ENCODE results near the gene GNAT1. TPM values are rescaled to one million over a fixed set of nuclear protein-coding genes. Genes with fewer than 3 reads are reported as not detected.

Gene GNAT1
- total and polyA plus RNA-seq, 2 of the 13 experiments (the other 11 are each of a cell fraction or from before 2014, with no cell fraction given): 0.15 TPM; not detected in 1

DNA sequence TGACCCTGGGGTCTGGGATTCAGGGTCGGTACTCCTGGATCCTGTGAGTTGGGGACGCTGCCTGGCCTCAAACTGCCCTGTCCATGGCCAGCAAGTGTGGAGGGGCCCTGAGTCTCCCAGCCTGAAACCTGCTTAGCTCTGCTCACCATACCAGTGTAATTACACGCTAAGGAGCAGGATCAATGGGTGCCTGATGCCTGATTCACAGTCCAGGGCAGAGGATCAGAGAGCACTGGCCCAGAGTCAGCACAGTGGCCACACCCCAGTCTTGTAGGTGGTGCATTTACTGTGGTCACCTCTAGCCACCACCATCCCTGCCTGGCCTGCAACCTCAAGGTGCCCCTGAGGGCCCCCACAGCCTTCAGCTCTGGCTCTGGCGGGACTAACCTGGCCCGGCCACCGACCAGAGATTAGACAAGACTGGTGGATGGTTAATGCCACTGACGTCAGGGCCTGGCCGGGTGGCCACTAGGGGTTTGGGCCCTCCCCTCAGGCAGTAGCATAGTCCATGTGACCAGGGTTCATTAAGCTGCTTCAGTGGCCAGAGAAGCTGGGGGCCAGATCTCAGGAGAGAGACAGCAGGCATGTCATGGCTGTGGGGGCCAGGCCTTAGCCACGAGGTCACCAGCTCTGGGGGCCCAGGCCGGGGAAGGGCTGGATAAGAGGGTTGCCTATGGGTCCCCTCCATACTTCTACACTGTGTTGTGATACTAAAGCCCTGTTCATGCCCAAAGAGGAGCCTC lies 10.3 kb downstream of the GNAT1 start (continued):
- TF ChIP-seq, protein P1, sequence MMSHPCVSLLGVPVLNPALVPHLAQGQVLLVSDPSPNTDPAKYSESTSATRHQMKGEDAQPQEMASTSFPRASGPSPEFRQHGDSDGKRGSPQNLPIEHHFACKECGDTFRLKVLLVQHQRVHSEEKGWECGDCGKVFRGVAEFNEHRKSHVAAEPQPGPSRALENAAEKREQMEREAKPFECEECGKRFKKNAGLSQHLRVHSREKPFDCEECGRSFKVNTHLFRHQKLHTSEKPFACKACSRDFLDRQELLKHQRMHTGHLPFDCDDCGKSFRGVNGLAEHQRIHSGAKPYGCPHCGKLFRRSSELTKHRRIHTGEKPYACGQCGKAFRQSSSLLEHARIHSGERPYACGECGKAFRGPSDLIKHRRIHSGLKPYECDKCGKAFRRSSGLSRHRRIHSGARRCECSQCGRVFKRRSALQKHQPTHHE (CRISPR knock-in tag; IDR thresholded peaks at IDR 0.05; ENCODE audit: borderline replicate concordance): no peak
- TF ChIP-seq, protein P2, sequence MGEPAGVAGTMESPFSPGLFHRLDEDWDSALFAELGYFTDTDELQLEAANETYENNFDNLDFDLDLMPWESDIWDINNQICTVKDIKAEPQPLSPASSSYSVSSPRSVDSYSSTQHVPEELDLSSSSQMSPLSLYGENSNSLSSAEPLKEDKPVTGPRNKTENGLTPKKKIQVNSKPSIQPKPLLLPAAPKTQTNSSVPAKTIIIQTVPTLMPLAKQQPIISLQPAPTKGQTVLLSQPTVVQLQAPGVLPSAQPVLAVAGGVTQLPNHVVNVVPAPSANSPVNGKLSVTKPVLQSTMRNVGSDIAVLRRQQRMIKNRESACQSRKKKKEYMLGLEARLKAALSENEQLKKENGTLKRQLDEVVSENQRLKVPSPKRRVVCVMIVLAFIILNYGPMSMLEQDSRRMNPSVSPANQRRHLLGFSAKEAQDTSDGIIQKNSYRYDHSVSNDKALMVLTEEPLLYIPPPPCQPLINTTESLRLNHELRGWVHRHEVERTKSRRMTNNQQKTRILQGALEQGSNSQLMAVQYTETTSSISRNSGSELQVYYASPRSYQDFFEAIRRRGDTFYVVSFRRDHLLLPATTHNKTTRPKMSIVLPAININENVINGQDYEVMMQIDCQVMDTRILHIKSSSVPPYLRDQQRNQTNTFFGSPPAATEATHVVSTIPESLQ (CRISPR knock-in tag; conservative IDR thresholded peaks at IDR 0.05): no peak
- TF ChIP-seq NFIC (IDR thresholded peaks at IDR 0.05; ENCODE audit: low read length) (no peak), SMAD9 (CRISPR knock-in tag; IDR thresholded peaks at IDR 0.05) (no peak), ZFP37 (CRISPR knock-in tag; IDR thresholded peaks at IDR 0.05; ENCODE audit: borderline replicate concordance) (peak; percentile 84), ZKSCAN1 (IDR thresholded peaks at IDR 0.05; ENCODE audit: low read length) (no peak), TSC22D2 (CRISPR knock-in tag; IDR thresholded peaks at IDR 0.05; ENCODE audit: borderline replicate concordance) (no peak), ZNF256 (CRISPR knock-in tag; conservative IDR thresholded peaks at IDR 0.05) (no peak)
- TF ChIP-seq, protein P3, sequence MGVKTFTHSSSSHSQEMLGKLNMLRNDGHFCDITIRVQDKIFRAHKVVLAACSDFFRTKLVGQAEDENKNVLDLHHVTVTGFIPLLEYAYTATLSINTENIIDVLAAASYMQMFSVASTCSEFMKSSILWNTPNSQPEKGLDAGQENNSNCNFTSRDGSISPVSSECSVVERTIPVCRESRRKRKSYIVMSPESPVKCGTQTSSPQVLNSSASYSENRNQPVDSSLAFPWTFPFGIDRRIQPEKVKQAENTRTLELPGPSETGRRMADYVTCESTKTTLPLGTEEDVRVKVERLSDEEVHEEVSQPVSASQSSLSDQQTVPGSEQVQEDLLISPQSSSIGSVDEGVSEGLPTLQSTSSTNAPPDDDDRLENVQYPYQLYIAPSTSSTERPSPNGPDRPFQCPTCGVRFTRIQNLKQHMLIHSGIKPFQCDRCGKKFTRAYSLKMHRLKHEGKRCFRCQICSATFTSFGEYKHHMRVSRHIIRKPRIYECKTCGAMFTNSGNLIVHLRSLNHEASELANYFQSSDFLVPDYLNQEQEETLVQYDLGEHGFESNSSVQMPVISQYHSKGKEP (CRISPR knock-in tag; IDR thresholded peaks at IDR 0.05): no peak
- TF ChIP-seq, protein P4, sequence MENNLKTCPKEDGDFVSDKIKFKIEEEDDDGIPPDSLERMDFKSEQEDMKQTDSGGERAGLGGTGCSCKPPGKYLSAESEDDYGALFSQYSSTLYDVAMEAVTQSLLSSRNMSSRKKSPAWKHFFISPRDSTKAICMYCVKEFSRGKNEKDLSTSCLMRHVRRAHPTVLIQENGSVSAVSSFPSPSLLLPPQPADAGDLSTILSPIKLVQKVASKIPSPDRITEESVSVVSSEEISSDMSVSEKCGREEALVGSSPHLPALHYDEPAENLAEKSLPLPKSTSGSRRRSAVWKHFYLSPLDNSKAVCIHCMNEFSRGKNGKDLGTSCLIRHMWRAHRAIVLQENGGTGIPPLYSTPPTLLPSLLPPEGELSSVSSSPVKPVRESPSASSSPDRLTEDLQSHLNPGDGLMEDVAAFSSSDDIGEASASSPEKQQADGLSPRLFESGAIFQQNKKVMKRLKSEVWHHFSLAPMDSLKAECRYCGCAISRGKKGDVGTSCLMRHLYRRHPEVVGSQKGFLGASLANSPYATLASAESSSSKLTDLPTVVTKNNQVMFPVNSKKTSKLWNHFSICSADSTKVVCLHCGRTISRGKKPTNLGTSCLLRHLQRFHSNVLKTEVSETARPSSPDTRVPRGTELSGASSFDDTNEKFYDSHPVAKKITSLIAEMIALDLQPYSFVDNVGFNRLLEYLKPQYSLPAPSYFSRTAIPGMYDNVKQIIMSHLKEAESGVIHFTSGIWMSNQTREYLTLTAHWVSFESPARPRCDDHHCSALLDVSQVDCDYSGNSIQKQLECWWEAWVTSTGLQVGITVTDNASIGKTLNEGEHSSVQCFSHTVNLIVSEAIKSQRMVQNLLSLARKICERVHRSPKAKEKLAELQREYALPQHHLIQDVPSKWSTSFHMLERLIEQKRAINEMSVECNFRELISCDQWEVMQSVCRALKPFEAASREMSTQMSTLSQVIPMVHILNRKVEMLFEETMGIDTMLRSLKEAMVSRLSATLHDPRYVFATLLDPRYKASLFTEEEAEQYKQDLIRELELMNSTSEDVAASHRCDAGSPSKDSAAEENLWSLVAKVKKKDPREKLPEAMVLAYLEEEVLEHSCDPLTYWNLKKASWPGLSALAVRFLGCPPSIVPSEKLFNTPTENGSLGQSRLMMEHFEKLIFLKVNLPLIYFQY (CRISPR knock-in tag; IDR thresholded peaks at IDR 0.05; ENCODE audit: borderline replicate concordance): 0 out of 2 replicates have a peak, but pooled peaks have one; percentile 26

Measured in HepG2 (cell line).